NCI-H446 treated with DMSO at 0.1 percent for 48 hours (cell line): Measurements from ENCODE around the gene WDR7.

Experiments used
- DNase-seq: peaks from one replicate; lab custom pipeline; 2025; lab: John Stamatoyannopoulos, UW

The WDR7 gene

DNA sequence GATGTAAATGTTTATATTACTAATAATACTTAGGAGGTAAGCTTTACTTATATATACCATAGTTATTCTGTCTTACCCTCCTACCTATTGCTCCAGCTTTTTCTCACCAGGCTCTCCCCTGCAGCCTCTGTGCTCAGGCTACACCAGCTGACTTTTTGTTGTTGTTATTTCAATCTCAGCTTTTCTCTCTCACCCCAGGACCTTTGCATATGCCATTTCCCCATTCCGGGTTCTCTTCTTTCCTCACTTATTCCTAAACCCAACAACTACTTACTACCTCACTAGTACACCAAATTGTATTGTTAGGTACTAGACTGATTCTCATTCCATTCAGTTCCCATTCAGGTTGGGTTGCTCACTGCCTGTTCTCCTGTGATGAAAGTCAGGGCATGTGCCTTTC is 339.5 kb downstream of the WDR7 start:
- DNase-seq, result no peak

DNA sequence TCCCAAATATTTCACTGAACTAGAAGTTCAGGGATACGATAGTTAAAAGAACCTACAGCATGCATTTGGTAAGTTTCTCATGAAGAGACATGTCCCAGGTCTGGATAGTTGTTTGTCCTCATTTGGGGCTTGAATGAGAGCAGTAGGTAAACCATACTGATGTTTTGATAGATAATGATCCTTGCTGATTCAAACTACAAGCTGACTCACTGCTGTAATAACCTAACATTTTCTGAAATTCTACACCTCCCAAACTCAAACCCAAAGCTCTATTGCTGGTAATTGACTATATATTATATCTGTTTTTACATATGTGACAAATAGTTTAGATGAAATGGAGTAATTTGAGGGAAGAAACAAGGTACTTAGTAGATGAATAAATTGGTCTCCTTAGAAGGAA is 341.6 kb downstream of the WDR7 start:
- no peak for DNase-seq

DNA sequence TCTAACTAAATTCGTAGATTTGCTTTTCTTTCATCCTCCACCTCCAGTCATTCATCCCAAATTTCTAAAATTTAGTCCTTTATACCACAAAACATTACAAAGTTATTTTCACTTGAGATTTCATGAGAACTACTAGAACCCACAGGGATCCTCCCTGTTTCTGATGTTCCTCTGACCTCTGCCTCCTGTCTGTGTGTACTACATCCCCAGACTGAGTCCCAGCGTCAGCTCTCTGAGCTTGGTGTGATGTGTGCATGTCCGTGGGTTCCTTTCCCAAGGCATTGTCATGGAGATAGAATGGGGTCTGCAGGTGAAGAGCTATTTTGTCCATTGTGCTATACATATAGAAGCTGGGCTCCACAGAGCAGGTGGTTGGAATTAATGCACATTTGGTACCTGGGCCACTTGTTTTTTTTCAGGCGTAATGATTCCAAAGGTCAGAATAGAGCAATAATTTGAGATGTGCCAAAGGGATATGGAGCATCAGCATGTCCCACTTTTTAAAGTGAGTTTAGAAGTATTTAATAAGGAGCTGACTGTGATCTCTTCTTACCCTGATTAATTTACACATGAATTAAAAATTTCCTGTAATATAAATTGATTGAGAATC is 344.5 kb downstream of the WDR7 start:
- no peak for DNase-seq

DNA sequence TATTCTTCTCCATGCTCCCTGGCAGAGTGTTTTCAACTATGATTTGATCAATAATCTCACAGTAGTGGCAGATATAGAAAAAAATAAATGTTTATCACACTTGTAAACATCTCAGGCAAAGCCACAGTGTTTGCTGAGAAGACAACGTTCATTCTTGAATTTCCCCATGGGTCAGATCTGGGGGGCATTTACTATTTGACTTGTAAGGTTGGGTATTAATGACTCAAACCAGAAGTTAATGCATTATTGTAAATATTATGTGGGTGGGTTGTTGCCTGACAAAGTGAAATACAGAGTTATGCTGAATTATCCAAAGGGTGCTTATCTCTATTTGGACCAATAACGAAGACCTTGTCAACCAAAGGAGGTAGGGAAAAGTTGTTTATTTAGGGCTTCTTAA is 346.0 kb downstream of the WDR7 start:
- no peak for DNase-seq

DNA sequence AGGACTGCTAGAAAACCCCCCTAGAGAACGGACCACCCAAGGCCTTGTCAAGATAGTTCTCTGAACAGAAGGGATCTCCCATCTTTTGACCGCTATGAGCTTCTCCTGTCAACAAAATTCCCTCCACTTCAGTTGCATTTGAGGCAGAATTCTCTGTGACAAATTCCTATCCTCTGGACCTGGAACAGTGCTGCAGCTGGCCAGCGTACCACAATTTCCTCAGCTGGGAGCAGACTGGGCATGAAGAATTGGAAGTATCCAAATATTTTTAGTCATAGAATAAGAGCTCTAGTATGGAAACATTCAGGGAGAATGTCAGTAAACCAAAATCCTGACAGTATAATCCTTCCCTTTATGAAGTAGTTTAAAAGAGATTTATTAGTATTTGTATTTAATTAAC is 348.7 kb downstream of the WDR7 start:
- no peak for DNase-seq

DNA sequence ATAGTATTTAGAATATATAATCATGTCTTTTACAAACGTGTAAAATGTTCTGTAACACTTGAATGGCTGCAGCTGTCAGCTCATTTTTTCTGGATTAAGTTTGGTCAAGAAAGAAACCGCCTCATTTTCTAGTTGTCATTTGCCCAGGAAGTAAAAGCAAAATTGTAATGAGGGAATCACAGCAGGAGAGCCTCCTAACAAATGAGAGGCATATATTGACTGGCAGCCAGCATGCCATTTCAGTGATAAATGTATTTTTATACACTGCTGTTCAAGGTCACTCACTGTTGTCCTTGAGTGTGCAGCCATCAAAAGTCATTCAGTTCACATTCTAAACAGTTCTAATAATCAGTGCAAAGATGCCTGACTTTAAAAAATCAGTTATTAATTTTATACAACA is 351.5 kb downstream of the WDR7 start:
- DNase-seq, result peak; percentile 89

DNA sequence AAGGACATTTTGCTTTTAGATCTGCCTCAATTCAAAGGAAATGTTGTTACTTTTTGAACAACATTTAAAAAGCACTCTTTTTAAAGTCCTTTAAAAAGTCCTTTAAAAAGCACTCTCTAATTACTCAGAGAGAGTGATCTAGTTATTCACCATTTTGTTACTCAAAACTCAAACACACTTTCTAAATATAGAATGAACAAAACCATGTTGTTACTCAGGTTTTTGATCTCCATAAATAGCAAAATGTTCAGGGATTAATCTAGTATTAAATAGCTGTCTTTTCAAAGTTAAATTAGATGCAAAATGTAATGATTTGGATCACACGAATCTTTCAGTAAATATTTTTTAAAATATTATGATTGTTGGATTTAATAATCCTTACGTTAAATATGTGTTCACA is 352.2 kb downstream of the WDR7 start:
- no peak for DNase-seq

DNA sequence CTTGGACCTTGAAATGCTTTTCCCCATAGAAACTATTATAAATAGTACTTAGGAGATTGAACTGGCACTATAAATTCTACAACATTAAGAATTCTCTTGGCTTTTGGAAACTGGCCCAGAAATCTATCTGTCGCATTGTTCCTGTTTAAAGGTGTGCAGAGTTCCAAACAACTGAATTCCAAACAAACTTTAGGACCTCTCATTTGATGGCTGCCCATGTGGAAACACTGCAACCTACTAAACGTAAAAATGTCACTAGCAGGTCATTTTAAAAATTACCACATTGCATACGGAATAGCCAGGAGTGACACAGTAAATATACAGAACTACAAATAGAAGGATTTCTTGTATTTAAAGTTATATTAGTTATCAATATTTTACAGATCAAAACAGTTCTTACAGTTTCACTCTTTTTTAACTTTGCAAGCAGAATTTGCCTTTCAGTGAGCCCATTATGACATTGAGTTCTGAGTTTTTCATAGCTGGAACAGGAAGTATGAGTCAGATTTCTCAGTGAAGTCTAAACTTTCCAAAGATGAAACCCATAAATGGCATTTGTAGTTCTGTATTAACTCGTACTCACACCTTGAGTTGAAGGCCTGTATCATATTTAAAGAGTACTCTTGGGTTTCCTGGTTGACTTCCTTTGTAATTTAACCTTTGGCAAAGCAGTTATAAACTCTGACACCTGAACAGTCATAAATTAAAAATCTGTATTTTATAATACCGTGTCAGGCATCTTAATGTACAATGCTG is 353.4 kb downstream of the WDR7 start:
- DNase-seq, result no peak

DNA sequence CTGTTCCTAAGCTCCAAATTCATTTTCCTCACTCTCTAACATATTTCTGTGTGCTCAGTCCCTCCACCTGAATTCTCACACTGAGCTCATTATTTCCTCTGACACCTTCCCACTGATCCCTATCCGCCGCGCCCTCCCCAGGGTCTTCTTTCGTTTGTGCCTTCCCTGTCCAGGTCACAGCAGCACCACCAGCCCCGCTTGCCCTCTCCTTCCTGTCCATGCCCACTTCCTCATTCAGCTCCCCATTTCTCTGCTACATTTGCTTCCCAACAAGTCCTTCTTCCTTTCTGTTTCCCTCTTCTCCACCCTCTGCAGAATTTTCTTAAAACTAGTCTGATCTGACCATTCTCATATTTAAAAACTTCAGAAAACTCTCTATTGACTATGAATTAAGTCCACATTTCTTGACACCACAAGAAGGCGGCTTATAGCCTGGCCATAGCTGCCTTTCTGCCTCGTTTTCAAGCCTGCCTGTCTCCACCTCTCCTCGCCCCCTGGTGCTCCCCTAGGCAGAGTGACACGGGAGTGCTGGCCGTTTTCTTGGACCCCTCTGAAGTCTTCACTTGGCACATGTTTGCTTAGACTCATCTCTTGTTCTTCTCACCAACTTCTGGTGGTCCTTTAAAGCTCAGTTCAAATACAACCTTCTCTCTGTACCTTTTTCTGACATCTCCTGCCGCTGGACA is 357.0 kb downstream of the WDR7 start:
- DNase-seq, result no peak

DNA sequence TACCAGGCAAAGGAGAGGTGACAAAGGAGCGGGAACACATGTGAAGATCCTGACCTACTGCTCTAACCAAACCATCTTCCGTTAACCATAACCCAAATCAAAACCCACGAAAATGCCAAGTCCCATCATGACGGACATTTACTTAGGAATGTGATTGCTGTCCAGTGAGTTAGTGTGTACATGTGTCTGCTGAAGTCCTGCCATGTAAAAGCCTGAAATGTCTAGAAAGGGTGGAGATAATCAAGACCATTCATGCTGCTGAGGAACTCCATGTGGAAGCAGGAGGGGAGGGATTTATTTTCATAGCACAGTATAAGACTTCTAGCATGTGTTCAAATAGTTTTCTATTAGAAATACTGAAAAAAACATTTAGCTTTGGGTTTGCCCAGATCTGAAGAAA is 358.7 kb downstream of the WDR7 start:
- no peak for DNase-seq

DNA sequence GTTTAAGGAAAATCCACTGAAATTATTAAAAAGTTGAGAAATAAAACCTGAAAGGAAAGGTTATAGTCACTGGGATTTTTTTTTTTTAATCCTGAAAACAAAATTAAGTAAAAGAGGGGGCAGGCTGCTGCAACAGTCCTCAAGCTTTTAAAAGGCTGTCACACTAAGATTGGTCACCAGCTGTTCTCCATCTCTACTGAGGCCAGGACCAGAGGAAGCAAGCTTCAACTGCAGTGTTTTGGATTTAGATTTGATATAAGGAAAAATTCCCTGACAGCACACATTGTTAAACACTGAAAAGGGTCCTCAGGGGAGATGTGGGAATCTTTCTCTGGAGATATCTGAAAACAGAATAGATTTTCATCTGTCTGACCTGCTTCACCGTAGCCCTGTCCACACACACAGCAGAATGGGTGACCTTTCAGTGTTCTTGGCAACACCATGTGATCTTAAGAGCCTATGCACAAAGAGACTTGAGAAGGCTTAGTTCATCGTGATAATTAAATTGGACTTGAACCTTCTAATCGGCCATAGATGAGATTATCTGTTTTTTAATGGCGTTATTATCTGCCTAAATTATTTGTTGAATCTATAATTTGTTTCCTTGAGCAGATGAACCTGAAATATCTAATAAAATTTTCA is 363.7 kb downstream of the WDR7 start:
- no peak for DNase-seq

DNA sequence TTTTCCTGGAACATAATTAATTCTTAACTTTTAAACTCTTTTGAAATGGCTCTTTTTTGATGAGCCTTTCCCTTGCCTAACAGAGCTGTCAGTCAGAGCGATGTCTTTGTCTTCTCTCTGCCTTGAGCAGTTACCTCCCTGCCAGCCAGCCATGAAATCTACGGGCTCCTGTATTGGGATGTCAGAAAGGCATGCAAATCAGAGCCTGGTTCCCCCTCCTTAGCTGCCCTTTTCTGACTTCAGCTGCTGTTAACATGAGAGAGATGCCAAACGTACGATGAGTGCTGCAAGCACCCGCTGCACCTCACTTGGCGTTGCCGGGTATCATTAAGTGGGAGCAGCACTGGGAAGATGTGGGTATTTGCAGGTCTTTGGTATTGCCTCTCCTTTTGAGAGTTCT is 364.3 kb downstream of the WDR7 start:
- no peak for DNase-seq

DNA sequence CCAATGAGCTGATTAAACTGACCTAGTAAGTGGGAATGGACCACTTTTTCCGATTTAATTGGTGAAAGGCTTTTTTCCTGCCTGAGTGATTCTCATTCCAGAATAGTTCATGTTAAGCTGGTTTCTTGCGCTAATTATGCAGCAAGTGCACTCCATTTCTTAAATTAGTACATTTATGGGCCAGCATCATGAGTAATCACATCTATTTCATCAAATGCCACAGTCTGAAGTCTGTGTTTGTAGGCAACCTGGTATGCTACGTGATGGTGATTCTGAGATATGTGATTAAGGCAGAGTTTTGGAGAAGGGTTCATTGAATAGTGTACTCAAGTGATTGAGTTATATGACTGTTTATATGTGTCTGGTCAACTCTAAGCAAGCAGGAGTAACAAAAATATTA is 367.7 kb downstream of the WDR7 start:
- no peak for DNase-seq

DNA sequence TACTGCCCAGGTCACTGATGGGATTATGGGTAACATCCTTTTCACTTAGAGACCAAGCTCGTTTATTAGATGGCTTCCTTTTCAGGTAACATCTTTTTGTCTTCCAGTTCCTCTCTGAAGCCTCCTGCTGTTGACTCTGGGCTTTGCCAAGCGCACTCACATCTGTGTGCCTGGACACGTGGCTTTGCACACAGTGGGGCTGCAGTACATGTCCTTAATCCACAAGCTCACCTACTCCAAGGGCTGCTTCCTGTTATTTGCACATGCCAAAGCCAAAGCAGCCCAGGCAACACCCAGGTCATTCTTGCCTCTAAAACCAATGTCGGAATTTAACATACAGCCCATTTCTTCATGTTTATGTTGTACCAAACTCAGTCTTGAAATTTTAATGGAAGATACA is 371.6 kb downstream of the WDR7 start:
- DNase-seq, result no peak

DNA sequence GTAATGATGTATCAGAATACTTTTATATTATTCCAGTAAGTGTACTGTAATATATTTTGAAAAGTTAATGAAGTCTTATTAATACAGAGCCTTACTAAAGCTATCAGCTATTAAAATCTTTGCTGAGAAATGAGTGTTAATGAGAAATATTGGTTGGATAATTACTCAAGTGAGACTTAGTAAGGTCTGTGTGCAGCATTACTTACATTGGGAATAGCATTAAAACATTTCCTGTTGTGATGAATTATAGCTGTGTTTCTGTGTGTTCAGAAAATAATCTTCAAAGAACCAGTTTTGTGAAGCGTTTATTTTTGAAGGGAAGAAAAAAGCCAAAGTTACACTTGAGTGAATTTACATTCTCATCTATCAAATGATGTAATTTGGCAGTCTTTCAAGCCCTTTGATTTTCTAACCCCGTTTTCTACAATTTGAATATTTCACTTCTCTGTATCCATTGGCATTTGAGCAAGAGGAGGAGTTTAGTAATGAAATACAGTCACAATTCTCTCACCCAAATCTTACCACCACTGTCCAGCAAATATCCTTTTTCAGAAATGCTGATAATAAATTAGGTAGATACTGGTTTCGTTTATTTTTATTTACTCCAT is 372.2 kb downstream of the WDR7 start:
- DNase-seq, result peak; percentile 21

DNA sequence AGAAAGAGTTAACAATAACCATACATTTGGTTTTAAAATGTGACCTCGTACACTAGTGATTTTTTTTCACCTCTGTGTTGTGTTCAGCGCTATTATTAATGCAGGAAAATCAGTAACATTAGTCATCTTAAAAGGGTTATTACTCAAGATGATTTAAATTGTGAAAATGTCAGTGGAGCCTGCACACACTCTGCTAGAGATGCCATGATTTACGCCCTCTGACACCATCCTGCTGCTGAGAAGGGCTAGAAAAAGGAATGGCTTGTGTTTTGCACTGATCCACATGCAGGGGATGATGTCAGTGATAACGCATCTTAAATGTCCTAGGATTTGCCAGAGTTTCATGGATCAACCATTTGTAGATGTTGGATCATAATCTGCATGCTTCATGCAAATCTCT is 374.4 kb downstream of the WDR7 start:
- DNase-seq, result no peak

DNA sequence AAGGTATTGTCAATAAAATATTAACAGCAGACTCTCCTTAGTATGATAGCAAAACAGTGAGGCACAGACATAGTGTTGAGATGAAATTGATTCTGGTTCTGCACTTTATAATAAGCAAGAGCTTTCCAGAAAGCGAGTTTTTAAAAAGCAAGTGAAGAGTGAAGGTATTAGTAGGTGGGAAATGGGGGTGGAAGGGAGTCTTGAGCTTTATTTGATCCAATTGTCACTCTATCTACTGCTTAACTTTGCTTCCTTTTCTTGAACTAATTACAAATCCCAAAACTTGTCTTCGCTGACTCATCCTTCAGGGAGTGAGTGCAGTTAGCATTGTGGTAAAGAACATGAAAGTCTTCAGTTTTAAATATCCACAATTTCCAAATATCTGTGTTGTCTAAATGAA is 375.2 kb downstream of the WDR7 start:
- DNase-seq, result no peak

DNA sequence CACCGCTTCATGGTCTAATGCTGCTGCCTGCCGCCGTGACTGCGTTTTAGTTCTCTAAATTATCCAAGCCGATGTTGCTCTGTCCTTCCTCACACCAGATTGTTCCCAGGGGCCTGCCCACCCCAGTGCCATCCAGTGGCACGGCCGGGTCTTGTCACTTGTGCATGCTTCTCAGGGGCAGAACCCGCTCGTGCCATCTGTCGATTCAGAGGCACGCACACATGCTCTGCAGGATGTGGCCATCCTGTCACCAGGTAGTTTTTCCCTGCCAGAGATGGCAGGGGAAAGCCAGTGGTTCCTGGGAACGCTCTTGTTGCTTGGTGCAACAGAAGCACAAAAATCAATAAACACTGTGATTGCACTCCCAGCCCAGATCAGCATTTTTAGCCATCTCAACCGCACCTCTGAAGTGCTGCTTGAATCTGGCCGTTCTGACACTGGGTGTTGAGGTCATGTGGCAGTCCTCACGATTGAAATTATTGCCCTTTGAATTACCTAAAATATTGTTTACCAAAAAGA is 376.1 kb downstream of the WDR7 start:
- DNase-seq, result no peak

DNA sequence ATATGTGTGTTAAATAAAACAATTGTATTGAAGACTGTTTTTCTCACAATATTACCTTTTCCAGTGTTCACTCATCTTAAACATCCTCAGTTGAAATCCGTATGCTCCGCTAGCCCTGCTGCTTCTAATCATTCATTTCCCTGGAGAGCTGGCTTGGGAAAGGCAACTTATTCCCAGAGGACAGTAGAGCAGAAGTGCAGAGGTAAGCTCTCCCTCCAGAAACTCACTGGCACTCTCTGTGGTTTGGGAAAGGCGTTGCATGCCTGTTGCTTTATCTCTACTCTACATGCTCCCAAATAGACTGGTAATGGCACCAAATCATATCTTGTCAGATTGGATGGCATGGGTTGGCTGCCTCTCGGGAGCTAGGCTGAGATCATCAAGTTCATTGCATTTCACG is 378.6 kb downstream of the WDR7 start:
- no peak for DNase-seq

DNA sequence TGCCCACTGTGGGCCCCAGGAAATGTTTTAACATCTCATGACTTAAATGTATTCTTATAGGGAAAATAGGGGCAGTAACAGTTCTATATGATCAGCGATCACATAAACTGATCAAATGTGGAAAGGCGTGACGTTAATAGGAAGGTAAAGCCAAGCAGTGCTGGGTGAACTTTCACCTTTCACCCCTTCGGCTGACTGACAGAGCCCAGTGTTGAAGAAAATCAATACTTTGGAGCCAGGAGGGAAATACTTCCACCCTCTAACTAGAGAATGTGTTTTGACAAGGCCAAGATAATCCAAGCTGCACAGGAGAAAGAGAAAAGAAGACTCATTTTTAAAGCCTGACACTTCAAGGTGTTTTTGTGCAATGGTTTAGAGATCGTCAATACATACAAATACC is 379.3 kb downstream of the WDR7 start:
- DNase-seq, result no peak

DNA sequence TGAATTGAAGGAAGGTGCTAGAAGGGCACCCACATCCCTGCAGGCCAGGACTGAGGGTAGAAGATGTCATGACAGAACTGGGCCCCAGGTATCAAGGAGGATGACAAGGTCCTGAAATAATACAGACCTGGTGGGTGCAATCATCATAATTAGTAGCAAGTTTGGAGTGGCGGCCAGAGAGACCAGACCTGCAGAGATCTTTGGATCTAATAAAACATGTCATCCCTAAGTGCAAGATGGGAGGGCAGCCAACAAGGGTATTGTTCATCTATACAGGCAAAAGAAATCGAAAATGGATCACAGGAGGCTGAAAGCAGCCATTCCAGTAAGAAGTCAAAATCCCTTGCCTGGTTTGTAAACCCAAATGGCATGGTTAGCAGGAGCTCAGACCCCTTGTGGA is 384.4 kb downstream of the WDR7 start:
- DNase-seq, result no peak

DNA sequence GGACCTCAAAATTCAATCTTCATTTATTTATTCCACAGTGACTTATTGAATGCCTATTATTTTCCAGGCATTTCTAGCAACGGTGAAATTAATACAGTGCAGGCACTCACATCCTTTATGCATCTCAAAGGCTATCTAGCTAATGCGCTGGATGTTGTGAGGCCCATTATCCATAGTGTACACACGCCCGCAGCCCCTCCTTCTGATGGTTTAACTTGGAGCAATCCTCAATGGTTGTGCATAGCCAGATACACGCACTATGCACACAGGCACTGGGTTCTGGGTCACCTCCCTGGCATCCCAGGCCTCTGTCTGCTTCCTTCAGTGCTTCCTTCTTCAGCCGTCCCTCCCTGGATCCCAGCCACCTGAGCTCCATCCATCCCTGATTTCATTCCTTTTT is 387.2 kb downstream of the WDR7 start:
- no peak for DNase-seq
